Chondrocyte (in vitro differentiated cells): ENCODE data around the gene VCAN. TPM values are rescaled to one million over a fixed set of nuclear protein-coding genes. Genes with fewer than 3 reads are reported as not detected.

Experiments
- DNase-seq: peaks from one replicate; pipeline ENCODE4 v3.0.0; 2021; ENCODE audit warnings: mixed read lengths, low spot score
- H3K27ac Mint-ChIP-seq: one replicate; pipeline ENCODE4 v1.8.0; 2021; ENCODE audit warnings: mild to moderate bottlenecking, moderate library complexity, mixed read lengths; ENCODE audit not compliant: unreplicated experiment
- H3K27me3 Mint-ChIP-seq: 2 replicates; pipeline ENCODE4 v1.8.0; 2021; ENCODE audit warnings: low read depth, mixed read lengths
- H3K36me3 Mint-ChIP-seq: 2 replicates; pipeline ENCODE4 v1.8.0; 2021; ENCODE audit warnings: low read depth, mixed read lengths
- H3K4me1 Mint-ChIP-seq: 2 replicates; pipeline ENCODE4 v1.8.0; 2021; ENCODE audit warnings: low read depth, mild to moderate bottlenecking, mixed read lengths
- H3K4me3 Mint-ChIP-seq: one replicate; pipeline ENCODE4 v1.8.0; 2021; ENCODE audit warnings: mild to moderate bottlenecking, moderate library complexity, mixed read lengths; ENCODE audit not compliant: unreplicated experiment
- H3K9me3 Mint-ChIP-seq: 2 replicates; pipeline ENCODE4 v1.8.0; 2021; ENCODE audit warnings: low read depth, mixed read lengths
- CTCF ChIP-seq: fragments of 200-600 bp; sonication (generic); IDR thresholded peaks from 2 replicates; pipeline ENCODE4 v1.5.0; 2021; ENCODE audit warnings: antibody characterized with exemption, mild to moderate bottlenecking, moderate library complexity
- total RNA-seq: library from RNA; stranded (reverse); gene quantifications from 3 replicates; pipeline ENCODE4 v1.2.1, GENCODE V29; 2021

Gene VCAN
- total RNA-seq, 1 donor from 2014 or later = 710 TPM

- DNase-seq = no peak
- Mint-ChIP-seq H3K4me1 (peaks cover 33% of the 10 kb centered on the region), H3K27ac (peak overlapping the region; percentile 96), H3K9me3 (no peaks in the 10 kb centered on the region), H3K27me3 (no peaks in the 10 kb centered on the region), H3K4me3 (peak overlapping the region; percentile 93), H3K36me3 (peaks cover 6% of the 10 kb centered on the region)
- no peak for TF ChIP-seq CTCF
Measured at GRCh38 chr5:83475935-83476814, 4.6 kb downstream of the VCAN start.

- H3K4me1 Mint-ChIP-seq = peaks cover 17% of the 10 kb centered on the region
- no peaks in the 10 kb centered on the region for H3K27me3 Mint-ChIP-seq
- no peak overlapping the region for H3K27ac Mint-ChIP-seq
- DNase-seq = no peak
- peaks cover 34% of the 10 kb centered on the region for H3K36me3 Mint-ChIP-seq
- no peak overlapping the region for H3K4me3 Mint-ChIP-seq
- H3K9me3 Mint-ChIP-seq = peaks cover 2% of the 10 kb centered on the region
- no peak for TF ChIP-seq CTCF
Measured at GRCh38 chr5:83482961-83483360, 11.4 kb downstream of the VCAN start.

GRCh38 chr5:83484294-83484693 lies 12.8 kb downstream of the VCAN start:
- Mint-ChIP-seq H3K9me3 (peaks cover 2% of the 10 kb centered on the region), H3K36me3 (peaks cover 33% of the 10 kb centered on the region), H3K27me3 (no peaks in the 10 kb centered on the region), H3K27ac (no peak overlapping the region), H3K4me1 (peaks cover 24% of the 10 kb centered on the region), H3K4me3 (no peak overlapping the region)
- no peak for TF ChIP-seq CTCF
- no peak for DNase-seq

- no peak for DNase-seq
- H3K4me3 Mint-ChIP-seq = no peak overlapping the region
- H3K4me1 Mint-ChIP-seq = peaks cover 28% of the 10 kb centered on the region
- peaks cover 40% of the 10 kb centered on the region for H3K36me3 Mint-ChIP-seq
- H3K27me3 Mint-ChIP-seq = no peaks in the 10 kb centered on the region
- no peak overlapping the region for H3K27ac Mint-ChIP-seq
- TF ChIP-seq CTCF = no peak
- peaks cover 2% of the 10 kb centered on the region for H3K9me3 Mint-ChIP-seq
Measured at GRCh38 chr5:83485842-83486241, 14.3 kb downstream of the VCAN start.

- Mint-ChIP-seq H3K27ac (no peak overlapping the region), H3K4me3 (no peak overlapping the region), H3K27me3 (no peaks in the 10 kb centered on the region), H3K4me1 (peaks cover 28% of the 10 kb centered on the region), H3K9me3 (peaks cover 2% of the 10 kb centered on the region), H3K36me3 (peaks cover 47% of the 10 kb centered on the region)
- no peak for TF ChIP-seq CTCF
- no peak for DNase-seq
Measured at GRCh38 chr5:83487155-83487554, 15.6 kb downstream of the VCAN start.
